Suprapubic skin (tissue), 4 donors: ENCODE measurements around the gene PSMD13.
"Not testable (repeated sequence)": the region's sequence is repeated elsewhere in the genome, so short reads cannot be mapped to it uniquely, and the experiment has no call there.

Source experiments
- CTCF ChIP-seq, 2 donors: fragments of 200-600 bp in 1 of 2; fragments of 450-650 bp in 1 of 2; sonication (generic) in 1 of 2; IDR thresholded peaks; one replicate each; pipeline ENCODE4 v1.5.1; 2016 to 2019; ENCODE audit warnings: antibody characterized with exemption in 2 of 2, mild to moderate bottlenecking in 1 of 2, moderate library complexity in 1 of 2
- EP300 ChIP-seq: sonication (generic); formaldehyde crosslinking; IDR thresholded peaks from one replicate; pipeline ENCODE4 v1.6.1; 2017; ENCODE audit warnings: antibody characterized with exemption
- POLR2A ChIP-seq, 2 donors: fragments of 450-650 bp; IDR thresholded peaks; one replicate each; pipeline ENCODE4 v1.6.1; 2017; ENCODE audit warnings: antibody characterized with exemption in 2 of 2, mild to moderate bottlenecking in 2 of 2, moderate library complexity in 2 of 2
- POLR2AphosphoS5 ChIP-seq, 3 donors: sonication (generic); formaldehyde crosslinking; IDR thresholded peaks; one replicate each; pipeline ENCODE4 v1.6.1; 2017; ENCODE audit warnings: antibody characterized with exemption in 3 of 3

- peak in 1 of 2 donors; percentile 30 for TF ChIP-seq CTCF (IDR thresholded peaks at IDR 0.05)
- not testable (repeated sequence) for TF ChIP-seq POLR2A (IDR thresholded peaks at IDR 0.05); EP300; POLR2AphosphoS5 (IDR thresholded peaks at IDR 0.05)
Observed at GRCh38 chr11:191490-192478, 45.0 kb upstream of the PSMD13 start.
